ENCODE data around the gene ZNF519. TPM values are rescaled to one million over a fixed set of nuclear protein-coding genes. Genes with fewer than 3 reads are reported as not detected.

Gene ZNF519
- total and polyA plus RNA-seq, 2 of the 8 experiments (the other 6 are each of a cell fraction or from before 2014, with no cell fraction given): 24.0 to 38.6 TPM

DNA sequence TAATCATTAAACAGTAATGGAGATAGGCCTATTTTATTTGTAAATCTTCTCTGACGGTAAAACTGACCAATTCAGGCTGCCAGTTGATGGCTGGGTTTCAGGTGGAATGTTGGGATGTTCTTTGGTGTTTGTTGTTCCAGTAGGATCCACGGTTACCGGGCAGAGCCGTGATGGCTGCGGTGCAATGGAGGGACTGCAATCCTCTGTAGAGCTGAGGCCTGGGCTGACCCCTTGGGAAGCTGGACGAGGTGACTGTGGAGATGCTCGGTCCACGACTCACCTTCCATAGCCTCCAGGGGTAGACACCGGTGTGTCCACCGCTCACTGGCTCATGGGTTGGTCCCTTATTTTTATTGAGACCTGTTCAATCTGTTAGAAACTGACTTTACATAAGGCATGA, 42.5 kb downstream of the ZNF519 start:
- Histone ChIP-seq H2BK15ac (ENCODE audit: low read length) (no peak overlapping the region), H3K23me2 (ENCODE audit: low read depth, low read length) (no peaks in the 10 kb centered on the region), H3K27ac (ENCODE audit: low read depth, low read length) (no peak overlapping the region), H3K79me2 (ENCODE audit: control insufficient read depth in 1 of 2, insufficient read depth in 2 of 2, low read length in 2 of 2) (no peaks in the 10 kb centered on the region), H2BK5ac (ENCODE audit: low read depth, low read length) (no peak overlapping the region), H2BK120ac (replicated peaks; ENCODE audit: low read depth, low read length) (no peak overlapping the region), H3K4me2 (ENCODE audit: insufficient read depth in 1 of 2, low read depth in 2 of 2, low read length in 2 of 2) (no peak overlapping the region), H4K8ac (ENCODE audit: extremely low read depth, insufficient read depth, low read length) (no peak overlapping the region), H4K91ac (replicated peaks; ENCODE audit: insufficient read length, low read length) (no peak overlapping the region), H2BK20ac (ENCODE audit: low read length) (no peak overlapping the region), H2AFZ (ENCODE audit: low read length) (no peak overlapping the region), H2AK5ac (ENCODE audit: low read depth, low read length) (no peak overlapping the region), H3K9ac (replicated peaks in 1 of 4; ENCODE audit: extremely low read depth in 1 of 4, low read depth in 3 of 4, low read length in 3 of 4) (no peak overlapping the region), H3K4me1 (replicated peaks in 1 of 4; ENCODE audit: control insufficient read depth in 3 of 4, insufficient read depth in 4 of 4, low read length in 3 of 4) (peaks cover 0 to 7% (median 4%) of the 10 kb centered on the region in 4 experiments; a peak in 5 of 7 replicates), H3K56ac (replicated peaks; ENCODE audit: insufficient read length, low read depth, low read length) (no peak overlapping the region), H3K9me3 (ENCODE audit: insufficient read depth in 2 of 2, low read depth in 1 of 2, low read length in 1 of 2) (no peaks in the 10 kb centered on the region), H2BK12ac (ENCODE audit: low read depth, low read length) (no peak overlapping the region), H3K4me3 (ENCODE audit: extremely low read depth in 1 of 4, insufficient read depth in 2 of 4, low read depth in 3 of 4, low read length in 4 of 4) (no peak overlapping the region), H3K18ac (ENCODE audit: extremely low read depth, low read length) (no peak overlapping the region), H3K27me3 (replicated peaks in 1 of 4; ENCODE audit: control insufficient read depth in 3 of 4, extremely low read depth in 1 of 4, insufficient read depth in 3 of 4, low read length in 3 of 4) (no peaks in the 10 kb centered on the region), H3K14ac (ENCODE audit: insufficient read length) (no peak overlapping the region), H4K20me1 (replicated peaks in 1 of 2; ENCODE audit: control insufficient read depth in 1 of 2, insufficient read depth in 2 of 2, low read length in 2 of 2) (no peaks in the 10 kb centered on the region), H3K36me3 (ENCODE audit: control insufficient read depth in 2 of 4, insufficient read depth in 4 of 4, low read length in 3 of 4) (no peaks in the 10 kb centered on the region), H3K79me1 (ENCODE audit: low read depth, low read length) (no peaks in the 10 kb centered on the region; the same call in 1 of the 2 replicates), H3K23ac (ENCODE audit: insufficient read length) (no peak overlapping the region), H4K5ac (ENCODE audit: insufficient read length, low read depth, low read length) (no peak overlapping the region), H3K4ac (replicated peaks; ENCODE audit: insufficient read length, low read depth, low read length) (no peak overlapping the region)
- CTCF ChIA-PET (ENCODE audit: partially characterized antibody): interaction anchor here (1.6 kb wide), 1 partner anchor 210 kb away, joined by 3 read pairs; no protein-coding TSS in a partner anchor
- TF ChIP-seq ATF2 (IDR thresholded peaks at IDR 0.05; ENCODE audit: low read length): no peak
- no peak for TF ChIP-seq TAF7 (optimal IDR thresholded peaks at IDR 0.05; ENCODE audit: borderline replicate concordance, low read depth, low read length)
- no peak for TF ChIP-seq KDM5A (IDR thresholded peaks at IDR 0.05; ENCODE audit: low read length)
- TF ChIP-seq RAD21 (IDR thresholded peaks at IDR 0.05 in 1 of 2, conservative IDR thresholded peaks at IDR 0.05 in 1 of 2; ENCODE audit: low read depth in 2 of 2, low read length in 2 of 2): no peak
- TF ChIP-seq HDAC2 (IDR thresholded peaks at IDR 0.05; ENCODE audit: borderline replicate concordance in 1 of 2, low read depth in 2 of 2, low read length in 2 of 2): no peak
- no peak for FAIRE-seq
- POLR2A ChIA-PET (ENCODE audit: partially characterized antibody): no interaction called here
- DNase-seq (ENCODE audit: low read depth in 1 of 2, low spot score in 2 of 2): no peak
- 94% methylated on average over 10 of the region's 10 CpGs; no CpG with 5 or more reads in 1 of the 2 experiments for WGBS, 2 experiments (ENCODE audit: extremely low coverage in 1 of 2, insufficient coverage in 1 of 2, insufficient read length in 1 of 2, insufficient replicate concordance in 2 of 2, low coverage in 1 of 2, low lambda C conversion rate in 2 of 2, missing lambda C conversion rate in 1 of 2)

All from H1 (cell line).